T-helper 17 cell (primary cell): ENCODE data around the gene BDKRB1. TPM values are rescaled to one million over a fixed set of nuclear protein-coding genes. Genes with fewer than 3 reads are reported as not detected.

ENCODE experiments used
- ATAC-seq: fragments of 150-1000 bp; cut with Tn5 transposase; 2 replicates; pipeline ENCODE4 v1.10.0; 2021; ENCODE audit warnings: mild to moderate bottlenecking, moderate library complexity
- DNase-seq, 3 donors: peaks; one replicate each; pipeline versions ENCODE4 v3.0.0 to v3.0.0-alpha.2; 2020 to 2021
- H3K9me3 ChIP-seq: one replicate; pipeline ENCODE4 v1.7.0; 2013; ENCODE audit warnings: low read length, mild to moderate bottlenecking; ENCODE audit not compliant: control insufficient read depth, poor library complexity, severe bottlenecking
- H3K27ac Mint-ChIP-seq: one replicate; pipeline ENCODE4 v1.8.0; 2022; ENCODE audit warnings: mild to moderate bottlenecking, moderate library complexity, mixed read lengths
- H3K27me3 Mint-ChIP-seq: one replicate; pipeline ENCODE4 v1.8.0; 2022; ENCODE audit warnings: mixed read lengths
- H3K36me3 Mint-ChIP-seq: one replicate; pipeline ENCODE4 v1.8.0; 2022; ENCODE audit warnings: low read depth, mixed read lengths
- H3K4me1 Mint-ChIP-seq: one replicate; pipeline ENCODE4 v1.8.0; 2022; ENCODE audit warnings: mild to moderate bottlenecking, mixed read lengths
- H3K4me3 Mint-ChIP-seq: one replicate; pipeline ENCODE4 v1.8.0; 2022; ENCODE audit warnings: mild to moderate bottlenecking, moderate library complexity, mixed read lengths
- total RNA-seq, 4 donors: library from RNA in 2 of 4; stranded (reverse) in 2 of 4; gene quantifications; one replicate each; pipeline ENCODE4 v1.2.3 and lab custom pipeline; 2022 to 2026

BDKRB1 gene
- total RNA-seq, 2 donors from 2014 or later, result not detected

GRCh38 chr14:96224480-96225096 lies 31.4 kb upstream of the BDKRB1 start:
- H3K27ac Mint-ChIP-seq, result no peak overlapping the region
- no peak for DNase-seq
- H3K27me3 Mint-ChIP-seq, result peaks cover 51% of the 10 kb centered on the region
- no peaks in the 10 kb centered on the region for H3K9me3 ChIP-seq
- no peak for ATAC-seq
- no peak overlapping the region for H3K4me3 Mint-ChIP-seq
- peaks cover 3% of the 10 kb centered on the region for H3K4me1 Mint-ChIP-seq
- no peaks in the 10 kb centered on the region for H3K36me3 Mint-ChIP-seq

GRCh38 chr14:96225213-96225612 lies 30.8 kb upstream of the BDKRB1 start:
- no peaks in the 10 kb centered on the region for H3K36me3 Mint-ChIP-seq
- DNase-seq (no peak), ATAC-seq (no peak)
- H3K4me3 Mint-ChIP-seq, result no peak overlapping the region
- peaks cover 48% of the 10 kb centered on the region for H3K27me3 Mint-ChIP-seq
- H3K4me1 Mint-ChIP-seq, result peaks cover 2% of the 10 kb centered on the region
- no peaks in the 10 kb centered on the region for H3K9me3 ChIP-seq
- no peak overlapping the region for H3K27ac Mint-ChIP-seq

- DNase-seq (no peak), ATAC-seq (no peak)
- Mint-ChIP-seq H3K27ac (no peak overlapping the region), H3K27me3 (peaks cover 44% of the 10 kb centered on the region), H3K36me3 (no peaks in the 10 kb centered on the region), H3K4me3 (no peak overlapping the region), H3K4me1 (peaks cover 2% of the 10 kb centered on the region)
- H3K9me3 ChIP-seq, result no peaks in the 10 kb centered on the region
Measured at GRCh38 chr14:96225745-96226151, 30.3 kb upstream of the BDKRB1 start.

GRCh38 chr14:96227428-96227827 lies 28.6 kb upstream of the BDKRB1 start:
- no peaks in the 10 kb centered on the region for H3K9me3 ChIP-seq
- peaks cover 33% of the 10 kb centered on the region for H3K27me3 Mint-ChIP-seq
- H3K36me3 Mint-ChIP-seq, result no peaks in the 10 kb centered on the region
- peaks cover 2% of the 10 kb centered on the region for H3K4me1 Mint-ChIP-seq
- DNase-seq (no peak), ATAC-seq (no peak)
- no peak overlapping the region for H3K4me3 Mint-ChIP-seq
- H3K27ac Mint-ChIP-seq, result no peak overlapping the region

GRCh38 chr14:96229315-96229714 lies 26.7 kb upstream of the BDKRB1 start:
- peaks cover 30% of the 10 kb centered on the region for H3K27me3 Mint-ChIP-seq
- peaks cover 2% of the 10 kb centered on the region for H3K4me1 Mint-ChIP-seq
- H3K27ac Mint-ChIP-seq, result no peak overlapping the region
- no peaks in the 10 kb centered on the region for H3K36me3 Mint-ChIP-seq
- H3K9me3 ChIP-seq, result no peaks in the 10 kb centered on the region
- no peak overlapping the region for H3K4me3 Mint-ChIP-seq
- DNase-seq (no peak), ATAC-seq (no peak)

- DNase-seq, result no peak
- H3K36me3 Mint-ChIP-seq, result no peaks in the 10 kb centered on the region
- peaks cover 24% of the 10 kb centered on the region for H3K27me3 Mint-ChIP-seq
- peaks cover 4% of the 10 kb centered on the region for H3K4me1 Mint-ChIP-seq
- H3K27ac Mint-ChIP-seq, result no peak overlapping the region
- H3K9me3 ChIP-seq, result no peaks in the 10 kb centered on the region
- no peak for ATAC-seq
- no peak overlapping the region for H3K4me3 Mint-ChIP-seq
Measured at GRCh38 chr14:96231056-96231455, 25.0 kb upstream of the BDKRB1 start.

GRCh38 chr14:96231526-96232130 lies 24.4 kb upstream of the BDKRB1 start:
- H3K4me1 Mint-ChIP-seq, result peaks cover 4% of the 10 kb centered on the region
- H3K36me3 Mint-ChIP-seq, result no peaks in the 10 kb centered on the region
- H3K27me3 Mint-ChIP-seq, result peaks cover 24% of the 10 kb centered on the region
- H3K9me3 ChIP-seq, result no peaks in the 10 kb centered on the region
- ATAC-seq, result no peak
- no peak for DNase-seq
- no peak overlapping the region for H3K27ac Mint-ChIP-seq
- no peak overlapping the region for H3K4me3 Mint-ChIP-seq

GRCh38 chr14:96232506-96232905 lies 23.5 kb upstream of the BDKRB1 start:
- Mint-ChIP-seq H3K27me3 (peaks cover 24% of the 10 kb centered on the region), H3K36me3 (no peaks in the 10 kb centered on the region), H3K4me3 (no peak overlapping the region), H3K4me1 (peaks cover 4% of the 10 kb centered on the region), H3K27ac (no peak overlapping the region)
- no peak for ATAC-seq
- DNase-seq, result no peak
- H3K9me3 ChIP-seq, result no peaks in the 10 kb centered on the region

GRCh38 chr14:96233661-96234060 lies 22.3 kb upstream of the BDKRB1 start:
- no peaks in the 10 kb centered on the region for H3K36me3 Mint-ChIP-seq
- ATAC-seq (no peak), DNase-seq (no peak)
- peaks cover 4% of the 10 kb centered on the region for H3K4me1 Mint-ChIP-seq
- no peak overlapping the region for H3K4me3 Mint-ChIP-seq
- H3K27ac Mint-ChIP-seq, result no peak overlapping the region
- H3K9me3 ChIP-seq, result no peaks in the 10 kb centered on the region
- H3K27me3 Mint-ChIP-seq, result peaks cover 23% of the 10 kb centered on the region

- H3K9me3 ChIP-seq, result no peaks in the 10 kb centered on the region
- Mint-ChIP-seq H3K4me1 (peaks cover 4% of the 10 kb centered on the region), H3K27ac (no peak overlapping the region), H3K27me3 (peaks cover 16% of the 10 kb centered on the region), H3K4me3 (no peak overlapping the region), H3K36me3 (no peaks in the 10 kb centered on the region)
- no peak for ATAC-seq
- no peak for DNase-seq
Measured at GRCh38 chr14:96235426-96235825, 20.6 kb upstream of the BDKRB1 start.

- H3K9me3 ChIP-seq, result no peaks in the 10 kb centered on the region
- Mint-ChIP-seq H3K27ac (no peak overlapping the region), H3K27me3 (peaks cover 18% of the 10 kb centered on the region), H3K36me3 (no peaks in the 10 kb centered on the region), H3K4me3 (no peak overlapping the region), H3K4me1 (peaks cover 4% of the 10 kb centered on the region)
- DNase-seq (no peak), ATAC-seq (no peak)
Measured at GRCh38 chr14:96237641-96238040, 18.4 kb upstream of the BDKRB1 start.

- H3K27me3 Mint-ChIP-seq, result peaks cover 17% of the 10 kb centered on the region
- ATAC-seq (no peak), DNase-seq (no peak)
- no peak overlapping the region for H3K27ac Mint-ChIP-seq
- H3K36me3 Mint-ChIP-seq, result no peaks in the 10 kb centered on the region
- H3K4me1 Mint-ChIP-seq, result peaks cover 4% of the 10 kb centered on the region
- no peaks in the 10 kb centered on the region for H3K9me3 ChIP-seq
- H3K4me3 Mint-ChIP-seq, result no peak overlapping the region
Measured at GRCh38 chr14:96238676-96239265, 17.2 kb upstream of the BDKRB1 start.

- Mint-ChIP-seq H3K27me3 (peaks cover 12% of the 10 kb centered on the region), H3K4me1 (peaks cover 4% of the 10 kb centered on the region), H3K36me3 (no peaks in the 10 kb centered on the region), H3K27ac (no peak overlapping the region), H3K4me3 (no peak overlapping the region)
- no peak for ATAC-seq
- DNase-seq, result no peak
- H3K9me3 ChIP-seq, result no peaks in the 10 kb centered on the region
Measured at GRCh38 chr14:96239711-96240141, 16.3 kb upstream of the BDKRB1 start.

- H3K9me3 ChIP-seq, result no peaks in the 10 kb centered on the region
- Mint-ChIP-seq H3K4me1 (no peaks in the 10 kb centered on the region), H3K27me3 (peaks cover 11% of the 10 kb centered on the region), H3K4me3 (no peak overlapping the region), H3K36me3 (no peaks in the 10 kb centered on the region), H3K27ac (no peak overlapping the region)
- ATAC-seq (no peak), DNase-seq (no peak)
Measured at GRCh38 chr14:96240641-96241040, 15.4 kb upstream of the BDKRB1 start.
